ENCODE data around the gene RYR3. TPM values are rescaled to one million over a fixed set of nuclear protein-coding genes. Genes with fewer than 3 reads are reported as not detected.

Gene RYR3
- polyA plus RNA-seq, 1 donor: 6.5 TPM

- Histone ChIP-seq H3K36me3 (ENCODE audit: control insufficient read depth, insufficient read depth, low read length) (no peaks in the 10 kb centered on the region), H3K27ac (ENCODE audit: low read length) (no peak overlapping the region), H3K4me3 (ENCODE audit: low read length) (no peak overlapping the region), H3K4me1 (ENCODE audit: control insufficient read depth, insufficient read depth, low read length) (no peaks in the 10 kb centered on the region), H3K9me3 (ENCODE audit: control insufficient read depth, low read depth, low read length) (no peaks in the 10 kb centered on the region), H3K27me3 (ENCODE audit: control insufficient read depth, insufficient read depth, low read length) (no peaks in the 10 kb centered on the region)
- WGBS (ENCODE audit: insufficient coverage, low lambda C conversion rate): 60% methylated on average over 1 of the region's 3 CpGs
- no peak for DNase-seq
Observed at GRCh38 chr15:33400941-33401340, 90.2 kb downstream of the RYR3 start.

- no peaks in the 10 kb centered on the region for H3K36me3 ChIP-seq (ENCODE audit: control insufficient read depth, insufficient read depth, low read length)
- no peak overlapping the region for H3K27ac ChIP-seq (ENCODE audit: low read length)
- no peaks in the 10 kb centered on the region for H3K9me3 ChIP-seq (ENCODE audit: control insufficient read depth, low read depth, low read length)
- WGBS (ENCODE audit: insufficient coverage, low lambda C conversion rate): no CpG with 5 or more reads among the region's 2 CpGs
- H3K4me3 ChIP-seq (ENCODE audit: low read length): no peak overlapping the region
- H3K27me3 ChIP-seq (ENCODE audit: control insufficient read depth, insufficient read depth, low read length): no peaks in the 10 kb centered on the region
- DNase-seq: no peak
- H3K4me1 ChIP-seq (ENCODE audit: control insufficient read depth, insufficient read depth, low read length): no peaks in the 10 kb centered on the region
Observed at GRCh38 chr15:33402600-33402999, 91.8 kb downstream of the RYR3 start.

GRCh38 chr15:33405096-33405495 lies 94.3 kb downstream of the RYR3 start:
- 100% methylated on average over 1 of the region's 1 CpG for WGBS (ENCODE audit: insufficient coverage, low lambda C conversion rate)
- Histone ChIP-seq H3K4me1 (ENCODE audit: control insufficient read depth, insufficient read depth, low read length) (no peaks in the 10 kb centered on the region), H3K27ac (ENCODE audit: low read length) (no peak overlapping the region), H3K4me3 (ENCODE audit: low read length) (no peak overlapping the region), H3K9me3 (ENCODE audit: control insufficient read depth, low read depth, low read length) (no peaks in the 10 kb centered on the region), H3K27me3 (ENCODE audit: control insufficient read depth, insufficient read depth, low read length) (no peaks in the 10 kb centered on the region), H3K36me3 (ENCODE audit: control insufficient read depth, insufficient read depth, low read length) (no peaks in the 10 kb centered on the region)
- DNase-seq: no peak

- H3K36me3 ChIP-seq (ENCODE audit: control insufficient read depth, insufficient read depth, low read length): no peaks in the 10 kb centered on the region
- 80% methylated on average over 1 of the region's 7 CpGs for WGBS (ENCODE audit: insufficient coverage, low lambda C conversion rate)
- no peaks in the 10 kb centered on the region for H3K9me3 ChIP-seq (ENCODE audit: control insufficient read depth, low read depth, low read length)
- no peak overlapping the region for H3K27ac ChIP-seq (ENCODE audit: low read length)
- DNase-seq: no peak
- H3K4me3 ChIP-seq (ENCODE audit: low read length): no peak overlapping the region
- H3K27me3 ChIP-seq (ENCODE audit: control insufficient read depth, insufficient read depth, low read length): no peaks in the 10 kb centered on the region
- no peaks in the 10 kb centered on the region for H3K4me1 ChIP-seq (ENCODE audit: control insufficient read depth, insufficient read depth, low read length)
Observed at GRCh38 chr15:33411596-33412540, 101.1 kb downstream of the RYR3 start.

GRCh38 chr15:33419701-33420100 lies 108.9 kb downstream of the RYR3 start:
- WGBS (ENCODE audit: insufficient coverage, low lambda C conversion rate): 100% methylated on average over 1 of the region's 4 CpGs
- Histone ChIP-seq H3K9me3 (ENCODE audit: control insufficient read depth, low read depth, low read length) (no peaks in the 10 kb centered on the region), H3K4me3 (ENCODE audit: low read length) (no peak overlapping the region), H3K4me1 (ENCODE audit: control insufficient read depth, insufficient read depth, low read length) (no peaks in the 10 kb centered on the region), H3K36me3 (ENCODE audit: control insufficient read depth, insufficient read depth, low read length) (no peaks in the 10 kb centered on the region), H3K27me3 (ENCODE audit: control insufficient read depth, insufficient read depth, low read length) (no peaks in the 10 kb centered on the region), H3K27ac (ENCODE audit: low read length) (no peak overlapping the region)
- no peak for DNase-seq

GRCh38 chr15:33424025-33424424 lies 113.3 kb downstream of the RYR3 start:
- no peaks in the 10 kb centered on the region for H3K4me1 ChIP-seq (ENCODE audit: control insufficient read depth, insufficient read depth, low read length)
- no peaks in the 10 kb centered on the region for H3K36me3 ChIP-seq (ENCODE audit: control insufficient read depth, insufficient read depth, low read length)
- DNase-seq: no peak
- H3K9me3 ChIP-seq (ENCODE audit: control insufficient read depth, low read depth, low read length): no peaks in the 10 kb centered on the region
- no peak overlapping the region for H3K27ac ChIP-seq (ENCODE audit: low read length)
- no peak overlapping the region for H3K4me3 ChIP-seq (ENCODE audit: low read length)
- H3K27me3 ChIP-seq (ENCODE audit: control insufficient read depth, insufficient read depth, low read length): no peaks in the 10 kb centered on the region

GRCh38 chr15:33425142-33425541 lies 114.4 kb downstream of the RYR3 start:
- Histone ChIP-seq H3K36me3 (ENCODE audit: control insufficient read depth, insufficient read depth, low read length) (no peaks in the 10 kb centered on the region), H3K27me3 (ENCODE audit: control insufficient read depth, insufficient read depth, low read length) (no peaks in the 10 kb centered on the region), H3K9me3 (ENCODE audit: control insufficient read depth, low read depth, low read length) (no peaks in the 10 kb centered on the region), H3K4me1 (ENCODE audit: control insufficient read depth, insufficient read depth, low read length) (no peaks in the 10 kb centered on the region), H3K4me3 (ENCODE audit: low read length) (no peak overlapping the region), H3K27ac (ENCODE audit: low read length) (no peak overlapping the region)
- DNase-seq: peak in 1 of 2 donors; percentile 5
- WGBS (ENCODE audit: insufficient coverage, low lambda C conversion rate): 0% methylated on average over 1 of the region's 3 CpGs

- DNase-seq: no peak
- Histone ChIP-seq H3K27ac (ENCODE audit: low read length) (no peak overlapping the region), H3K27me3 (ENCODE audit: control insufficient read depth, insufficient read depth, low read length) (no peaks in the 10 kb centered on the region), H3K4me3 (ENCODE audit: low read length) (no peak overlapping the region), H3K9me3 (ENCODE audit: control insufficient read depth, low read depth, low read length) (no peaks in the 10 kb centered on the region), H3K36me3 (ENCODE audit: control insufficient read depth, insufficient read depth, low read length) (no peaks in the 10 kb centered on the region), H3K4me1 (ENCODE audit: control insufficient read depth, insufficient read depth, low read length) (no peaks in the 10 kb centered on the region)
- WGBS (ENCODE audit: insufficient coverage, low lambda C conversion rate): 57% methylated on average over 3 of the region's 5 CpGs
Observed at GRCh38 chr15:33430577-33430976, 119.8 kb downstream of the RYR3 start.

GRCh38 chr15:33433821-33434220 lies 123.1 kb downstream of the RYR3 start:
- H3K36me3 ChIP-seq (ENCODE audit: control insufficient read depth, insufficient read depth, low read length): no peaks in the 10 kb centered on the region
- H3K27me3 ChIP-seq (ENCODE audit: control insufficient read depth, insufficient read depth, low read length): no peaks in the 10 kb centered on the region
- H3K4me1 ChIP-seq (ENCODE audit: control insufficient read depth, insufficient read depth, low read length): no peaks in the 10 kb centered on the region
- H3K9me3 ChIP-seq (ENCODE audit: control insufficient read depth, low read depth, low read length): no peaks in the 10 kb centered on the region
- DNase-seq: no peak
- H3K4me3 ChIP-seq (ENCODE audit: low read length): no peak overlapping the region
- H3K27ac ChIP-seq (ENCODE audit: low read length): no peak overlapping the region

- no peak for DNase-seq
- H3K36me3 ChIP-seq (ENCODE audit: control insufficient read depth, insufficient read depth, low read length): no peaks in the 10 kb centered on the region
- no peaks in the 10 kb centered on the region for H3K4me1 ChIP-seq (ENCODE audit: control insufficient read depth, insufficient read depth, low read length)
- 92% methylated on average over 2 of the region's 3 CpGs for WGBS (ENCODE audit: insufficient coverage, low lambda C conversion rate)
- H3K4me3 ChIP-seq (ENCODE audit: low read length): no peak overlapping the region
- no peaks in the 10 kb centered on the region for H3K9me3 ChIP-seq (ENCODE audit: control insufficient read depth, low read depth, low read length)
- H3K27me3 ChIP-seq (ENCODE audit: control insufficient read depth, insufficient read depth, low read length): no peaks in the 10 kb centered on the region
- H3K27ac ChIP-seq (ENCODE audit: low read length): no peak overlapping the region
Observed at GRCh38 chr15:33438396-33438795, 127.6 kb downstream of the RYR3 start.

- Histone ChIP-seq H3K27ac (ENCODE audit: low read length) (no peak overlapping the region), H3K4me3 (ENCODE audit: low read length) (no peak overlapping the region), H3K9me3 (ENCODE audit: control insufficient read depth, low read depth, low read length) (no peaks in the 10 kb centered on the region), H3K4me1 (ENCODE audit: control insufficient read depth, insufficient read depth, low read length) (no peaks in the 10 kb centered on the region), H3K27me3 (ENCODE audit: control insufficient read depth, insufficient read depth, low read length) (no peaks in the 10 kb centered on the region), H3K36me3 (ENCODE audit: control insufficient read depth, insufficient read depth, low read length) (no peaks in the 10 kb centered on the region)
- WGBS (ENCODE audit: insufficient coverage, low lambda C conversion rate): no CpG with 5 or more reads among the region's 4 CpGs
- DNase-seq: peak in 1 of 2 donors; percentile 5
Observed at GRCh38 chr15:33440900-33441299, 130.1 kb downstream of the RYR3 start.

All from large intestine (tissue), 3 donors.